MM.1S (cell line): ENCODE data around the gene ROS1.

ENCODE experiments used
- EZH2 ChIP-seq: fragments of 300-600 bp; sonication (generic); optimal IDR thresholded peaks from 2 replicates; pipeline ENCODE3; 2017; ENCODE audit warnings: low read depth, mild to moderate bottlenecking, antibody characterized with exemption, low read length, mixed read lengths
- EZH2phosphoT487 ChIP-seq: fragments of 300-600 bp; sonication (generic); IDR thresholded peaks from 2 replicates; pipeline ENCODE4 v1.6.1; 2018; ENCODE audit warnings: antibody characterized with exemption, low read length
- TF ChIP-seq, protein P1 (sequence below): fragments of 300-600 bp; sonication (generic); IDR thresholded peaks from 2 replicates; pipeline ENCODE4 v1.5.1; 2016; ENCODE audit warnings: antibody characterized with exemption, low read length, mixed read lengths

DNA sequence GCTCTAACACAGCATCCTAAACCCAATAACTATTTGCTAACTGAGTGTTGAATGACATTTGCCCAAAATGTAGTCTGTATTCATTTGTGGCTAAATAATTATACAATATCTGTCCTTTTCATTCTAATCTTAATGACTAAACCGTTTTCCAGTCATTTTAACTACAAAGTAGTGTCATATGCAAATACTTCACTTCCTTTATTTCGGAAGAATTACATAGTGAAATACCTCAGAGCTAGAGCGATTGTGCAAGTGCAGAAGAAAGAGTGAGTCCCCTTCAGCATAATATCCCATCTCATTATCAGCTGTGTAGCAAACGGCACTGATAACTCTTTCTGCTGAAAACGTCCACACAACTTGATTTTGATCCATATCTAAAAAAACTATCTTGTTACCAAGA, 66.2 kb downstream of the ROS1 start:
- TF ChIP-seq, protein P1, sequence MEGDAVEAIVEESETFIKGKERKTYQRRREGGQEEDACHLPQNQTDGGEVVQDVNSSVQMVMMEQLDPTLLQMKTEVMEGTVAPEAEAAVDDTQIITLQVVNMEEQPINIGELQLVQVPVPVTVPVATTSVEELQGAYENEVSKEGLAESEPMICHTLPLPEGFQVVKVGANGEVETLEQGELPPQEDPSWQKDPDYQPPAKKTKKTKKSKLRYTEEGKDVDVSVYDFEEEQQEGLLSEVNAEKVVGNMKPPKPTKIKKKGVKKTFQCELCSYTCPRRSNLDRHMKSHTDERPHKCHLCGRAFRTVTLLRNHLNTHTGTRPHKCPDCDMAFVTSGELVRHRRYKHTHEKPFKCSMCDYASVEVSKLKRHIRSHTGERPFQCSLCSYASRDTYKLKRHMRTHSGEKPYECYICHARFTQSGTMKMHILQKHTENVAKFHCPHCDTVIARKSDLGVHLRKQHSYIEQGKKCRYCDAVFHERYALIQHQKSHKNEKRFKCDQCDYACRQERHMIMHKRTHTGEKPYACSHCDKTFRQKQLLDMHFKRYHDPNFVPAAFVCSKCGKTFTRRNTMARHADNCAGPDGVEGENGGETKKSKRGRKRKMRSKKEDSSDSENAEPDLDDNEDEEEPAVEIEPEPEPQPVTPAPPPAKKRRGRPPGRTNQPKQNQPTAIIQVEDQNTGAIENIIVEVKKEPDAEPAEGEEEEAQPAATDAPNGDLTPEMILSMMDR: no peak
- TF ChIP-seq EZH2: no peak
- TF ChIP-seq EZH2phosphoT487: no peak
